HG03095 (cell line): Measurements from ENCODE around the gene ZMIZ1.

Experiments
- ATAC-seq: cut with Tn5 transposase; IDR thresholded peaks from one replicate; pipeline ENCODE4 v1.9.1; 2021; ENCODE audit warnings: moderate library complexity; ENCODE audit not compliant: unreplicated experiment

ZMIZ1 gene

DNA sequence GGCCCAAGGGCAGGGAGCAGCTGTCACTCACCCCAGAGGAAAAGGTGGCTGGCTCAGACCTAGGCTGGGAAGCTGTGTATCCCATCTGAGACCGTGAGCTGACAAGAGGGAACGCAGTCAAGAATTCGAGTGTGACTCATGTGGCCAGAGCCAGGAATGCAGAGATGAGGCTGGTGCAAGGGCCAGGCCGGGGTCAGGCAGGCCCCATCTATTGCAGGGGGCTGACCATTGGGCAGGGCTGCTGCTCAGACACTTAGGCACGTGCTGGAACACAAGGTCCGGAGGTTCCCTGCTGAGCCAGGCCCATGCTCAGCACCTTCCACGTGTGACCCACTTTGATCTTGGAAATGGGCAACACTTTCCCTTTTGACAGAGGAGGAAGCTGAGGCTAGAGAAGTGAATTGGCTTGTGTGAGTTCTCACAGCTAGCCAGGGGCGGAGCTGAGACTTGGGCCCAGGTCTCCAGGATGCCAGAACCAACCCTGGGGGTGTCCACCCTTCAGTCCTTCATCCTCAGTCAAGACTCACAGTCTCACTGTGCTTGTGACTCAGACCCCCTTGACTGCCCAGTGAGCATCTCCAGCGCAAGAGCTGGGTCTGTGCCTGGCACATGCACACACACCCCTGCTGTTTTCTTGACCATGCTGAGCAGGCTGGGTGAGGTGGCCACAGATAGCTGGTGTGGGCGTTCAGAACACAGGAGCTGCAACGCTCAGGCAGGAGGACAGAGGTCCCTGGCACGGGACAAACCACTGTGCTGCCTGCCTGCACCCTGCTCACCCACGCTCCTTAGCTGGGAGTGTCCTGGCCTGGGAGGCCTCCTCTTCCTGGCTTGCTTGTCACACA is 230.9 kb downstream of the ZMIZ1 start:
- ATAC-seq = no peak

DNA sequence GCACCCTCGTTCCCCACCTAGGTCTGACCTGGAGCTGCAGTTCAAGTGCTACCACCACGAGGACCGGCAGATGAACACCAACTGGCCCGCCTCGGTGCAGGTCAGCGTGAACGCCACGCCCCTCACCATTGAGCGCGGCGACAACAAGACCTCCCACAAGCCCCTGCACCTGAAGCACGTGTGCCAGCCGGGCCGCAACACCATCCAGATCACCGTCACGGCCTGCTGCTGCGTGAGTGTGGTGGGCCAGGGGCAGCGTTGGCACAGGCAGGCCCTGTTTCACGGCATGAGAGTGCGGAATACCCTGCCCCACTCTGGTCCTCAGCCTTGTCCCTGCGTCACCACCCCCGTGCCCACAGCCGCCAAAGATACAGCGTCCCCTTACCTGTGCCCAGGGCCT is 231.9 kb downstream of the ZMIZ1 start:
- ATAC-seq = no peak

- no peak for ATAC-seq
Observed at GRCh38 chr10:79301754-79302530, 233.2 kb downstream of the ZMIZ1 start.

GRCh38 chr10:79303631-79304478 is 235.1 kb downstream of the ZMIZ1 start:
- ATAC-seq = no peak

- no peak for ATAC-seq
Observed at GRCh38 chr10:79304479-79305087, 235.8 kb downstream of the ZMIZ1 start.

DNA sequence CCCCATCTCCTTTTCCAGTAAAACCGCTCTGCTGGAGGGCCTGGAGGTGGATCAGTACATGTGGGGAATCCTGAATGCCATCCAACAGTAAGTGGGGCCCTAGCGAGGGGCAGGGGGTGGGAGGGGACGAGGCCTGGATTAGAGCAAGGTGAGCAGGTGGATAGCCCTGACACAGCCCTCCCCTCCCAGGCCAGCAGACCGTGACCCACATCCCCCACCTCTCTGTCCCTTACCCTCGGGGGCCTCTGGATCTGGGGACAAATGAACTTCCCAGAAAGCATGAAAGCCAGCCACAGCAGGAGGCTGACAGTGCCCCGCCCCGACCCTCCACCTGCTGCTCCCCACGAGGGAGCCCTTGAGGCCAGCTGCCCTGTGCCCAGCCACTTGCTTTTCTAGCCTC is 236.7 kb downstream of the ZMIZ1 start:
- ATAC-seq = no peak

DNA sequence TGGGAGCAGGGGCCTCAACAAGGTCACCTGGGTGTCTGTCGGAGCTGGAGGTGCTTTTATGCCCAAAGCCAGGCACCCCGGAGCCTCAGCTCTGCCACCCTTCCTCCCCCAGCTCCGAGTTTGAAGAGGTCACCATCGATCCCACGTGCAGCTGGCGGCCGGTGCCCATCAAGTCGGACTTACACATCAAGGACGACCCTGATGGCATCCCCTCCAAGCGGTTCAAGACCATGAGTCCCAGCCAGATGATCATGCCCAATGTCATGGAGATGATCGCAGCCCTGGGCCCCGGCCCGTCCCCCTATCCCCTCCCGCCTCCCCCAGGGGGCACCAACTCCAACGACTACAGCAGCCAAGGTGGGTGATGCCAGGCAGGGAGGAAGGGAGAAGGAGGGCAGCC is 237.2 kb downstream of the ZMIZ1 start:
- ATAC-seq = no peak

DNA sequence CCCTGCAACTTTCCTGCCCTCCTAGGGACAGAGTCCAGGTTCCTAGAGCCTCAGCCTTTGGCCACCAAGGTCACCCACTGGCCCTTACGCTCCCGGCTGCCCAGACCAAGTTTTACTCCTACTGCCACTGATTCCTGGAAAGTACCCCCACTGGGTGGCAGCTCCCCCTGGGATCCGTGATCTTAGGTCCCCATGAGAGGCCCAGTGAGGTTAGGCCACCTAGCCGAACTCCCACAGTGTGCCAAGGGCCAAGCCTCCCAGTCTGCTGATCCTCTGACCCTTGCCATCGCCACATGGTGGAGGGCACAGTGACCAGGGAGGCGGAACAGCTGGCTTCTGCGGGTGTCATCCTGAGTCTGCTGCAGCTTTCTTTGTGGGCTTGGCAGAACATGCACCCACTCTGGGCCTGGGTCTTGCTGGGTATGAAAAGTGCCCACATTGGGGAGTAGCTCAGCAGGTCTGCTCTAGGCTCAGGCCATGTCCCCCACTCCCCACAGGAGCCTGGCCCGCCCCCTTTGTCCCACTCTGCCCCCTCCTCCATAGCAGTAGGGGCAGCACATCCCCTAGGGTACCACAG is 238.0 kb downstream of the ZMIZ1 start:
- ATAC-seq = no peak

GRCh38 chr10:79308016-79308415 is 239.2 kb downstream of the ZMIZ1 start:
- no peak for ATAC-seq

DNA sequence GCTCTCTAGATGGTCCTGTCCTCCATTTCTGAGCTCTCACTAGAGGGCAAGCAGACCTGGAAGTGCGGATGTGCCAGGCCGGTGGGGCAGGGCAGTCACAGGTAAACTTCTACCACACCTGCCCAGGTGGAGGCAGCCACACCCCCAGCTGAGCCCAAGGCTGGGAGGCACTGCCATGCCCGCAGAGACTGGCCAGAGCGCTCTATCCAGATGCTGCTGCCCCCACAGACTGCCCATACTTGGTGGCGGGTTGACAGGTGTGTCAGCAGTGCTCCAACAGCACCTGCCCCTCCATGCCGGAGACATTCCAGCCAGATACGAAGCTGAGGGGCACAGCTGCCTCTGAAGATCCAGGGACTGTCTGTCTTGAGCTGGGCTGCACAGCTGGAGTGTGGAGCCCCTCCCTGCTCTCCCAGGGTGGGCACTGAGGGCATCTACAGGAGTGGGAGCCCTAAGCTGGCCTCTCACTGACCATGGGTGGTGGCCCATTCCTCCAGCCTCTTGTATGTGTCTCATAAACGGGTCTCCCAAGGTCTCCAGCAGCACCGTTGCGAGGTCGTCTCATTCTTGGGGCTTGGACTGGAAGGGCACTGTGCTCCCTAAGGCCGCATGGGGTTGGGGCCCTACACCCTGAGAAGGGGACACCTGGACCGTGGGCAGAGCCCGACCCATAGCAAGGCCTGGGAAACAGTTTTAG is 240.4 kb downstream of the ZMIZ1 start:
- no peak for ATAC-seq

DNA sequence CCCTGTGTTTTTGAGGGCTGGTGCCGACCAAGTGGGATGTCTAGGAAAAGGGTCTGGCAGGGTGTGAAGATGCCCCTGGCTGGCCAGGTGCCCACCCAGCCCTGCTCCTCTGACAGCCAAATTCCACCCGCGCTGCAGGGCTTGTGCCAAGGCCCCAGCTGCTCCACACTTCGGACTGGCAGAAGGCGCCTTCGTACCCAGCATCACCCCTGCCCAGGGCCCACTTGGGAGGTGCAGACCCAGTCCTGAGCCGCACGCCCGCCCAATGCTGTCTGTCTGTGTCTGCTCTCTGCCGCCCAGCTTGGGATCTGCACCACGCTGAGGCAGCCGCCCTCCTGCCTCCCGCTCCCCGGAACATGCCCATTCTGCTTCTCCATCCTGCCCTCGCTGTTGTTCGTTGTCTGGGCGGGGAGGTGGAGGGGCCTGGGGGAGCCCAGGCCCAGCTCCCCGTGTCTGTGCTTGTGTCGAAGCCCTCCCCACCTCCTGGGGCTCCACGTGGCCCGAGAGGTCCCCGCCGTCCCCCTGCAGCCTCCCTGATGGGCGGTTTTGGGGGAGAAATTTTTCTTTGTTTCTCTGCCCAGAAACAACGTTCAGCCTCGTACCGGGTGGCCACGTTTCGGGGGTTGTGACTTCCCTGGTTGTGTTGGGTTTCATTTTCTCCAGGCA is 241.6 kb downstream of the ZMIZ1 start:
- no peak for ATAC-seq

DNA sequence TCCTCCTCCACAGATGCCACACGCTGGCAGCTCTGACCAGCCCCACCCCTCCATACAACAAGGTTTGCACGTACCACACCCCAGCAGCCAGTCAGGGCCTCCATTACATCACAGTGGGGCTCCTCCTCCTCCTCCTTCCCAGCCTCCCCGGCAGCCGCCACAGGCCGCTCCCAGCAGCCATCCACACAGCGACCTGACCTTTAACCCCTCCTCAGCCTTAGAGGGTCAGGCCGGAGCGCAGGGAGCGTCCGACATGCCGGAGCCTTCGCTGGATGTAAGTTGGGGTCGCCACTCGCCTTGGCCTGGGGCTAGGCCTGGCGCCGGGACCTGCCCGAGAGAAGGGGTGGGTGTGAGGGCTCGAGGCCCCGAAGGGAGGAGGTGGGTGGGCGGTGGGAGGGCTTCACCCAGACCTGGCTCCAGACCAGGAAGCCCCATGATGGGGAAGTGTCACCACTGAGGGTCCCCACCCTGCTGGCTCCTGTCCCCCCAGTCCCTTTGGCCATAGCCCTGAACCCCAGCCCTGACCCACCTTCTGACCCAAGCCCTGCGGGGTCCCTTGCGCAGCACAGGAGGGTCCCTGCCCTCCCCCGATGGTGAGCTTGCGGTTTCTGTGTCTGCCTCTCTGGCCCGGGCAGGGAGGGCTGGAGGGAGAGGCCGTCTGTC is 242.3 kb downstream of the ZMIZ1 start:
- ATAC-seq = no peak

DNA sequence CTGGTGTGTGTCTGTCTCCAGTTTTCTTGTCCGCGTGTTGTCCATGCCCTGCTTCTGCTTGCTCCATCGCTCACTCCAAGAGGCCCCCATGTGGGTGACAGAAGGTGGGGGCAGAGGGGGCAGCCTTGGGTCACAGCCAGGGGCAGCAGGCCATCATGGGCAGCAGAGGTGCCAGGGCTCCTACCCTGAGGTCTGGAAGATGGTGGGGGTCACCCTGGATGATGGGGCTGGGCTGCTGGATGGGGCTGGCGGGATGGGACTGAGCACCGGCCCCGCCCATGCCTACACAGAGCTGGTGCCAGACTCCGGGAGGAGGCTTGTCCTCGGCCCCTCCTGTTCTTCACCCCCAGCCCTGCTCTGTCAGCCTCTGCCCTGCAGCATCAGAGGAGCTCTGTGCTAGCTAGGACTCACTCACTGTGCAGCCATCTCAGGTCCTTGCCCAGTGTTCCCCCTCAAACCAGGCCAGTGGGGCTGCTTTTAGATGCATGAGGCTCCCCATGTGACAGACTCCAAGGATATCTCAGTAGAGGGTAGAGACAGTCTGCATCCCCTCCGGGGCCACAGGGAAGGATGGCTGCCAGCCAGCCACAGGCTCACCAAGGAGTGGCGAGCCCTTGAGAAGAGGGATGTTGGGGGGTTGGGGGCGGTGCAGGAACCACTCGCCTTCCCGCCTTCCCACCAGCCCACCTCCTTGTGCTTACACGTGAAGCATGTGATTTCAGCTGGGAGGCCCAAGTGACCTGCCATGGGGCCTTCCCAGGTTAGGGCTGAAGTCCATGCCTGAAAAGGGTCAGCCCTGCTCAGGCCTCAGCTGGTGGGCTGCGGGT is 243.0 kb downstream of the ZMIZ1 start:
- ATAC-seq = no peak

- ATAC-seq = no peak
Observed at GRCh38 chr10:79312601-79313187, 243.9 kb downstream of the ZMIZ1 start.

DNA sequence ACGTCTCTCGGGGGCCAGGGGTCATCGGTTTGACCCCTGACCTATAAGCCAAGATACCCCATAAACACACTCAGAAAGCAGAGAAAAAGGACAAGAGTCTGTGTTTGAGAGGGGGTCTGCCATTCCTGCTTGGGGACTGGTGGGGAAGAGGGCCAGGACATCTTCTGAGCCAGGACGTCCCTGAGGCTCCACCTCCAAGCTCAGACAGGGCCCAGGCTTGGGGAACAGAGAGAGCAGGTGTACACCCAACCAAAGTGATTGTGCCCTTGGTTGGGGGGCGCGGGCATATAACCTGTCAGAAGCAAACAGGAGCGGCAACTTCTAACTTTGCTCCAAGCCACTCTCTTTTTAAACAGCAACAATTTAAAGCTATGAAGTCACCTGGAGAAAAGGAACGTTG is 244.6 kb downstream of the ZMIZ1 start:
- ATAC-seq = no peak

- no peak for ATAC-seq
Observed at GRCh38 chr10:79313911-79314439, 245.2 kb downstream of the ZMIZ1 start.
